SK-N-SH treated with all-trans-retinoic acid at 6 μM for 48 hours (cell line): ENCODE data around the gene FOSL2.

Experiments used
- ATAC-seq: fragments of 200-7000 bp; cut with Tn5 transposase; 3 replicates; pipeline ENCODE4 v1.9.1; 2020; ENCODE audit warnings: mild to moderate bottlenecking, moderate library complexity
- ARNTL ChIP-seq: fragments of 450-650 bp; formaldehyde crosslinking; IDR thresholded peaks from 2 replicates; pipeline ENCODE4 v1.5.0; 2020; ENCODE audit warnings: low read depth, mild to moderate bottlenecking, moderate library complexity, borderline replicate concordance
- CSRNP3 ChIP-seq: fragments of 250-450 bp; sonication (Bioruptor Pico); IDR thresholded peaks from 2 replicates; pipeline ENCODE4 v1.5.1; 2021; ENCODE audit warnings: mild to moderate bottlenecking, moderate library complexity
- GLIS3 ChIP-seq: fragments of 250-450 bp; sonication (Bioruptor Pico); IDR thresholded peaks from 2 replicates; pipeline ENCODE4 v1.5.0; 2020; ENCODE audit warnings: mild to moderate bottlenecking, moderate library complexity
- OSR1 ChIP-seq: fragments of 250-450 bp; sonication (Bioruptor Pico); IDR thresholded peaks from 2 replicates; pipeline ENCODE4 v1.8.0; 2022; ENCODE audit warnings: moderate library complexity, mild to moderate bottlenecking, inconsistent platforms
- PATZ1 ChIP-seq: fragments of 250-450 bp; sonication (Bioruptor Pico); IDR thresholded peaks from 2 replicates; pipeline ENCODE4 v1.8.0; 2020; ENCODE audit warnings: mild to moderate bottlenecking, moderate library complexity, borderline replicate concordance
- POU6F1 ChIP-seq: fragments of 250-450 bp; sonication (Bioruptor Pico); IDR thresholded peaks from 2 replicates; pipeline ENCODE4 v1.8.0; 2021; ENCODE audit warnings: low read depth, mild to moderate bottlenecking, moderate library complexity, borderline replicate concordance
- PPARA ChIP-seq: fragments of 250-450 bp; sonication (Bioruptor Pico); IDR thresholded peaks from 2 replicates; pipeline ENCODE4 v1.5.0; 2020; ENCODE audit warnings: mild to moderate bottlenecking, borderline replicate concordance
- SNAI2 ChIP-seq: fragments of 250-450 bp; sonication (Bioruptor Pico); IDR thresholded peaks from 2 replicates; pipeline ENCODE4 v1.5.0; 2020; ENCODE audit warnings: mild to moderate bottlenecking, moderate library complexity
- TCF4 ChIP-seq: fragments of 250-450 bp; sonication (Bioruptor Pico); IDR thresholded peaks from 2 replicates; pipeline ENCODE4 v1.8.0; 2021; ENCODE audit warnings: mild to moderate bottlenecking, moderate library complexity, borderline replicate concordance
- TSHZ2 ChIP-seq: fragments of 250-450 bp; sonication (Bioruptor Pico); IDR thresholded peaks from 2 replicates; pipeline ENCODE4 v1.5.0; 2020; ENCODE audit warnings: mild to moderate bottlenecking, moderate library complexity
- ZC3H10 ChIP-seq: fragments of 250-450 bp; sonication (Bioruptor Pico); IDR thresholded peaks from 2 replicates; pipeline ENCODE4 v1.5.1; 2021; ENCODE audit warnings: mild to moderate bottlenecking, moderate library complexity
- ZFP3 ChIP-seq: fragments of 250-450 bp; sonication (Bioruptor Pico); IDR thresholded peaks from 2 replicates; pipeline ENCODE4 v1.5.0; 2020; ENCODE audit warnings: mild to moderate bottlenecking, moderate library complexity
- ZFP30 ChIP-seq: fragments of 450-650 bp; formaldehyde crosslinking; IDR thresholded peaks from 2 replicates; pipeline ENCODE4 v1.5.0; 2022; ENCODE audit warnings: mild to moderate bottlenecking, moderate library complexity
- ZNF8 ChIP-seq: fragments of 450-650 bp; formaldehyde crosslinking; IDR thresholded peaks from 2 replicates; pipeline ENCODE4 v1.5.0; 2020; ENCODE audit warnings: mild to moderate bottlenecking, moderate library complexity

FOSL2 gene

GRCh38 chr2:28430788-28431418 lies 38.2 kb downstream of the FOSL2 start:
- no peak for ATAC-seq
- TF ChIP-seq ZFP30 (CRISPR knock-in tag) (no peak), ZNF8 (CRISPR knock-in tag) (no peak), ARNTL (CRISPR knock-in tag) (no peak), ZFP3 (CRISPR knock-in tag) (no peak), SNAI2 (CRISPR knock-in tag) (no peak), CSRNP3 (CRISPR knock-in tag) (no peak), PPARA (CRISPR knock-in tag) (no peak), ZC3H10 (no peak), GLIS3 (CRISPR knock-in tag) (no peak)

GRCh38 chr2:28431741-28432140 lies 39.1 kb downstream of the FOSL2 start:
- ATAC-seq, result no peak

GRCh38 chr2:28432362-28432761 lies 39.7 kb downstream of the FOSL2 start:
- ATAC-seq, result no peak
- TF ChIP-seq ZNF8 (CRISPR knock-in tag) (no peak), GLIS3 (CRISPR knock-in tag) (no peak), TCF4 (CRISPR knock-in tag) (no peak), POU6F1 (CRISPR knock-in tag) (no peak), ARNTL (CRISPR knock-in tag) (no peak), TSHZ2 (CRISPR knock-in tag) (no peak)

More at GRCh38 chr2:28431741-28432140, 39.1 kb downstream of the FOSL2 start:
- no peak for TF ChIP-seq GLIS3 (CRISPR knock-in tag)
- no peak for TF ChIP-seq TSHZ2 (CRISPR knock-in tag)
- no peak for TF ChIP-seq OSR1
- TF ChIP-seq CSRNP3 (CRISPR knock-in tag), result no peak
- no peak for TF ChIP-seq PATZ1 (CRISPR knock-in tag)
- no peak for TF ChIP-seq ZFP3 (CRISPR knock-in tag)
